Measurements from ENCODE around the gene MVB12B.

MVB12B gene

GRCh38 chr9:126504977-126505455 lies 178.4 kb downstream of the MVB12B start:
- DNase-seq (ENCODE audit: low read depth in 2 of 2): no peak

GRCh38 chr9:126505697-126506346 lies 179.2 kb downstream of the MVB12B start:
- no peak for DNase-seq (ENCODE audit: low read depth in 2 of 2)

- no peak for DNase-seq (ENCODE audit: low read depth in 2 of 2)
Observed at GRCh38 chr9:126506361-126507317, 180.0 kb downstream of the MVB12B start.

- no peak for DNase-seq (ENCODE audit: low read depth in 2 of 2)
Observed at GRCh38 chr9:126507318-126508109, 180.9 kb downstream of the MVB12B start.

- DNase-seq (ENCODE audit: low read depth in 2 of 2): no peak
Observed at GRCh38 chr9:126508171-126508591, 181.6 kb downstream of the MVB12B start.

- DNase-seq (ENCODE audit: low read depth in 2 of 2): no peak
Observed at GRCh38 chr9:126508928-126509327, 182.3 kb downstream of the MVB12B start.

- DNase-seq (ENCODE audit: low read depth in 2 of 2): no peak
Observed at GRCh38 chr9:126509718-126510117, 183.1 kb downstream of the MVB12B start.

- DNase-seq (ENCODE audit: low read depth in 2 of 2): no peak
Observed at GRCh38 chr9:126510564-126510963, 183.9 kb downstream of the MVB12B start.

- DNase-seq (ENCODE audit: low read depth in 2 of 2): no peak
Observed at GRCh38 chr9:126511411-126511810, 184.8 kb downstream of the MVB12B start.

GRCh38 chr9:126513159-126514036 lies 186.8 kb downstream of the MVB12B start:
- no peak for DNase-seq (ENCODE audit: low read depth in 2 of 2)

- peak; percentile 49 to 57 for DNase-seq (ENCODE audit: low read depth in 2 of 2)
Observed at GRCh38 chr9:126514037-126514821, 187.6 kb downstream of the MVB12B start.

- DNase-seq (ENCODE audit: low read depth in 2 of 2): no peak
Observed at GRCh38 chr9:126515001-126515872, 188.6 kb downstream of the MVB12B start.

- no peak for DNase-seq (ENCODE audit: low read depth in 2 of 2)
Observed at GRCh38 chr9:126515873-126516505, 189.4 kb downstream of the MVB12B start.

GRCh38 chr9:126516561-126516935 lies 189.9 kb downstream of the MVB12B start:
- no peak for DNase-seq (ENCODE audit: low read depth in 2 of 2)

- peak; percentile 50 to 54 for DNase-seq (ENCODE audit: low read depth in 2 of 2)
Observed at GRCh38 chr9:126516936-126517832, 190.6 kb downstream of the MVB12B start.

GRCh38 chr9:126517833-126518356 lies 191.3 kb downstream of the MVB12B start:
- DNase-seq (ENCODE audit: low read depth in 2 of 2): no peak

GRCh38 chr9:126518763-126519162 lies 192.1 kb downstream of the MVB12B start:
- no peak for DNase-seq (ENCODE audit: low read depth in 2 of 2)

Measured in stimulated activated CD8-positive, alpha-beta memory T cell treated with anti-CD3 and anti-CD28 coated beads, Interleukin-15, amount 100 ng/mL, for 48 hours (primary cell).